Tibial nerve (tissue), 4 donors: ENCODE data around the gene VMP1. TPM values are rescaled to one million over a fixed set of nuclear protein-coding genes. Genes with fewer than 3 reads are reported as not detected.

Source experiments
- DNase-seq, 2 donors: peaks; one replicate each; pipeline ENCODE4 v3.0.0-alpha.2; 2019; ENCODE audit warnings: low spot score in 2 of 2
- H3K27ac ChIP-seq, 4 donors: fragments of 200-600 bp; sonication (generic) in 3 of 4; one replicate each; pipeline ENCODE4 v1.5.1; 2017 to 2019; ENCODE audit warnings: mild to moderate bottlenecking in 1 of 4
- H3K27me3 ChIP-seq, 2 donors: fragments of 200-600 bp; sonication (generic) in 1 of 2; one replicate each; pipeline versions ENCODE4 v1.5.1 to v1.6.0; 2017 to 2019
- H3K36me3 ChIP-seq, 3 donors: fragments of 200-600 bp; sonication (generic); one replicate each; pipeline ENCODE4 v1.5.1; 2018 to 2019
- H3K4me1 ChIP-seq, 4 donors: fragments of 200-600 bp; sonication (generic) in 3 of 4; one replicate each; pipeline ENCODE4 v1.5.1; 2017 to 2019
- H3K4me3 ChIP-seq, 4 donors: fragments of 200-600 bp; sonication (generic) in 3 of 4; one replicate each; pipeline ENCODE4 v1.5.1; 2017 to 2019; ENCODE audit warnings: mild to moderate bottlenecking in 1 of 4, moderate library complexity in 1 of 4
- H3K9me3 ChIP-seq, 4 donors: fragments of 200-600 bp; sonication (generic) in 3 of 4; one replicate each; pipeline ENCODE4 v1.5.1; 2017 to 2019
- CTCF ChIP-seq, 5 experiments: fragments of 200-600 bp in 3 of 5; fragments of 450-650 bp in 2 of 5; sonication (generic) in 3 of 5; IDR thresholded peaks; one replicate each; pipeline ENCODE4 v1.5.1; 2016 to 2019; ENCODE audit warnings: antibody characterized with exemption in 5 of 5, mild to moderate bottlenecking in 3 of 5, moderate library complexity in 2 of 5
- EP300 ChIP-seq, 2 donors: sonication (generic); formaldehyde crosslinking; IDR thresholded peaks; one replicate each; pipeline ENCODE4 v1.6.1; 2017; ENCODE audit warnings: antibody characterized with exemption in 2 of 2, mild to moderate bottlenecking in 1 of 2
- POLR2A ChIP-seq, 2 donors: fragments of 450-650 bp; IDR thresholded peaks; one replicate each; pipeline ENCODE4 v1.6.1; 2017; ENCODE audit warnings: antibody characterized with exemption in 2 of 2, mild to moderate bottlenecking in 2 of 2, moderate library complexity in 2 of 2
- WGBS, 2 donors: methylation state at CpG; one replicate each; pipeline ENCODE4 v1.1.5; 2018; 5-methylcytosine and 5-hydroxymethylcytosine counted together
- total RNA-seq, 4 donors: library from RNA; depleted of rRNA; stranded (reverse); fragments of >200 nt; gene quantifications; one replicate each; pipeline ENCODE4 v1.1.0, GENCODE V29; 2016

VMP1 gene
- total RNA-seq, 4 donors from 2014 or later, result 113 to 427 (median 203) TPM

GRCh38 chr17:59760160-59760559 is 52.7 kb downstream of the VMP1 start:
- H3K9me3 ChIP-seq, result peaks cover 0 to 6% (median 2%) of the 10 kb centered on the region in 4 donors
- no peak for TF ChIP-seq EP300 (IDR thresholded peaks at IDR 0.05)

DNA sequence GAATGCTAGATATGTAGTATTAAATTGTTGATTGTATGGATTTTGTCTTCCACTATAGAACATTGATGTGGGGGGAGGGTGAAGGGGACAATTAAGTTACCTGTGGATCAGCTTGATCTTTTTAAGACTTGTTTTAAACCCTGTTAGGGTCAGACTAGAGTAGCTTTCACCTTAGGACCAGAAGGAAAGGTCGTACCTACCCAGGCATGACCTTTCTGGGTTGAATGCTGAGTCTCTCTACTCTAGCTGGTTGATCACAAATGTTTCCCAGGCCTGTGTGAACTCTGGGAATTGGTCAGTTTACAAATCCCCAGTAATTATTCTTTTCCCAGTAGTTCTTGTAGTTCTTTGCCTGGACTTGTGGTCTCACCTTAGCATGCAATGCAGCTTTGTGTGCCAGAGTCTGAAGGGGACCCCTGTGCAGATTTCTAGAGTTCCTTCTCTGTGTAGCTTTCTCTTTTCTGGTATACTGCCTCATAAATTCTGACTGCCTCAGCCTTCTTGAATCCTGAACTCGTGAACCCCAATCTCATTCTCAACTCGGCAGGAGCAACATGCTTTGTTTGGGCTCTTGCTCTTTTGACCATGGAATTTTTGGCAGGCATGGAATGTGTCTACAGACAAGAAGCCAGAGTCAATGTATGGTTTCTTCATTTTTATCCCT is 54.1 kb downstream of the VMP1 start:
- Histone ChIP-seq H3K4me1 (peaks cover 0 to 31% (median 6%) of the 10 kb centered on the region in 4 donors), H3K36me3 (peaks cover 0 to 33% (median 0%) of the 10 kb centered on the region in 3 donors), H3K27me3 (no peaks in the 10 kb centered on the region), H3K27ac (peak overlapping the region; percentile 7 to 80 (median 56)), H3K4me3 (peak overlapping the region in 1 of 4 donors; percentile 17), H3K9me3 (peaks cover 0 to 6% (median 2%) of the 10 kb centered on the region in 4 donors)
- WGBS, 2 donors, result 32 to 36% methylated on average over 3 of the region's 3 CpGs
- no peak for DNase-seq
- peak in 1 of 2 donors; percentile 11 for TF ChIP-seq EP300 (IDR thresholded peaks at IDR 0.05)
- no peak for TF ChIP-seq POLR2A (IDR thresholded peaks at IDR 0.05)

More at GRCh38 chr17:59760160-59760559, 52.7 kb downstream of the VMP1 start:
- peaks cover 0 to 27% (median 0%) of the 10 kb centered on the region in 3 donors for H3K36me3 ChIP-seq
- no peak overlapping the region for H3K4me3 ChIP-seq
- no peak for DNase-seq
- H3K27me3 ChIP-seq, result no peaks in the 10 kb centered on the region
- H3K4me1 ChIP-seq, result peaks cover 0 to 44% (median 10%) of the 10 kb centered on the region in 4 donors
- WGBS, 2 donors, result 75 to 92% methylated on average over 1 of the region's 1 CpG
- no peak overlapping the region for H3K27ac ChIP-seq

DNA sequence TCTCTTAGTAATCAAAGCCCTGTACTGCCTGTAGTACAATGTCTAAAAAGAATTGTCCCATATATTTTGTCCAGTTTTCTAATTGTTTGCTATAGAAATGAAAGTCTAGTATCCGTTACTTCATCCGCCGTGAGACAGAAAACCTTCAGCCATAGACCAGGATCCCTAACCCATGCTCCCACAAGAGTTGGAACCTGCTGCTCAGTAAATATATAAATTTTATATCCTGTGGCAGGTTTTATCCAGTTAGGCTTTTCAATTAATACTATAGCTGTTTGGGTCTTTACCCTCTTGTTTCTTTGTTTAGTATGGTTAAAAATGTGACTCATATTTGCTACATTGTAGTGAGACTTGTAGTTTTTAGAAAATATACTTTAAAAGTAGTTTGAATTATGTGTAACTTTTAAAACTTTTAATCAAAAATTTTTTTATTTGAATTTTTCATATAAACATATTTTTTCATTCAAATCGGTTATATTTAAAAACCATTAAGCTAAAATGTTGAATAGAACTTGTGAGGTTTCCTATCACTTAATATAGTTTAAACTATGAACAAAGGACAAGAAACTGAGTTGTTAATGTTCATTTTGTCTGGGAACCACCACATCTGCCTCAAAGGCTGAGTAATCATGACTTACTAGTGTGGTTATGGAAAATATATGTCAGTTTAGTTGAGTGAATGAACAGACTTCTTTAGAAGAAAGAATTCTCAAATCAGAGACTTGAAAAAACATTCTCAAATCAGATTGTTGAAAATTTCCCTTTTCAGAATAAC is 54.8 kb downstream of the VMP1 start:
- H3K27me3 ChIP-seq, result no peaks in the 10 kb centered on the region
- peak in 1 of 2 donors; percentile 27 for TF ChIP-seq EP300 (IDR thresholded peaks at IDR 0.05)
- TF ChIP-seq CTCF (IDR thresholded peaks at IDR 0.05), result no peak
- TF ChIP-seq POLR2A (IDR thresholded peaks at IDR 0.05), result no peak
- WGBS, 2 donors, result 59 to 69% methylated on average over 4 of the region's 4 CpGs
- no peak for DNase-seq
- H3K27ac ChIP-seq, result peak overlapping the region; percentile 7 to 80 (median 56)
- H3K36me3 ChIP-seq, result peaks cover 0 to 33% (median 0%) of the 10 kb centered on the region in 3 donors
- peaks cover 0 to 27% (median 4%) of the 10 kb centered on the region in 4 donors for H3K4me1 ChIP-seq
- H3K4me3 ChIP-seq, result peak overlapping the region in 1 of 4 donors; percentile 17
- H3K9me3 ChIP-seq, result peaks cover 0 to 6% (median 2%) of the 10 kb centered on the region in 4 donors

DNA sequence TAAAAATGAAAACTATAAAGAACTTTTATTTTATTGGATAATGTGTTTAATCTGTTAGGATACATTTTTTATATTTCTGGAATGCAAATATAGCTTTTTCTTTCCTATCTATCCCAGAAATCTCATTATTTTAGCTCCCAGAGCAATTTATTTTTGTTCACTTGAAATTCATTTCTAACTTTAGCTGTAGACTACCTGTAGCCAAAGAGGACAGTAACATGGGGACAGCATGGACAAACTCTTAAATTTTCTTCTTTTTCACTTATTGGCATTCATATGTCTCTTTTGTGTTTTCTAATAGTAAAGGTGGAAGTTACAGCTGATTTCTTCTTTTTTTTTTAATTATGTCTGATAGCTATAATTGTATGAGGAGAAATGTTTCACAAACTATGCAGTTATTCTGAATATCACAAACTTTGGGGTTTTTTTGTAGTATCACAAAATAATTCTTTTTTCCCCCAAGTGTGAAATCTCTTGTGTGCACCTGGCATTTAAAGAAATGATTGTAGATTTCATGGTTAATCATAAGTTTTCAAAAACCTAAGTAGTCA is 55.4 kb downstream of the VMP1 start:
- no peak for DNase-seq
- H3K36me3 ChIP-seq, result peaks cover 0 to 33% (median 0%) of the 10 kb centered on the region in 3 donors
- peak overlapping the region in 2 of 4 donors; percentile 80 for H3K27ac ChIP-seq
- H3K4me1 ChIP-seq, result peaks cover 0 to 27% (median 4%) of the 10 kb centered on the region in 4 donors
- H3K9me3 ChIP-seq, result peaks cover 0 to 6% (median 2%) of the 10 kb centered on the region in 4 donors
- no peak overlapping the region for H3K4me3 ChIP-seq
- no peaks in the 10 kb centered on the region for H3K27me3 ChIP-seq
- TF ChIP-seq POLR2A (IDR thresholded peaks at IDR 0.05) (no peak), CTCF (IDR thresholded peaks at IDR 0.05) (no peak), EP300 (IDR thresholded peaks at IDR 0.05) (no peak)

GRCh38 chr17:59763861-59764260 is 56.4 kb downstream of the VMP1 start:
- peaks cover 0 to 4% (median 2%) of the 10 kb centered on the region in 4 donors for H3K9me3 ChIP-seq
- no peak for DNase-seq
- no peaks in the 10 kb centered on the region for H3K27me3 ChIP-seq
- peaks cover 0 to 33% (median 0%) of the 10 kb centered on the region in 3 donors for H3K36me3 ChIP-seq
- 76 to 87% methylated on average over 1 of the region's 1 CpG for WGBS, 2 donors
- no peak overlapping the region for H3K27ac ChIP-seq
- H3K4me1 ChIP-seq, result peaks cover 0 to 27% (median 4%) of the 10 kb centered on the region in 4 donors
- TF ChIP-seq POLR2A (IDR thresholded peaks at IDR 0.05) (no peak), EP300 (IDR thresholded peaks at IDR 0.05) (no peak), CTCF (IDR thresholded peaks at IDR 0.05) (no peak)
- H3K4me3 ChIP-seq, result no peak overlapping the region
